ENCODE results near the gene CCDC188. TPM values are rescaled to one million over a fixed set of nuclear protein-coding genes. Genes with fewer than 3 reads are reported as not detected.

Gene CCDC188
- total RNA-seq, 1 experiment from 2014 or later, result not detected

- TF ChIP-seq, protein P1, sequence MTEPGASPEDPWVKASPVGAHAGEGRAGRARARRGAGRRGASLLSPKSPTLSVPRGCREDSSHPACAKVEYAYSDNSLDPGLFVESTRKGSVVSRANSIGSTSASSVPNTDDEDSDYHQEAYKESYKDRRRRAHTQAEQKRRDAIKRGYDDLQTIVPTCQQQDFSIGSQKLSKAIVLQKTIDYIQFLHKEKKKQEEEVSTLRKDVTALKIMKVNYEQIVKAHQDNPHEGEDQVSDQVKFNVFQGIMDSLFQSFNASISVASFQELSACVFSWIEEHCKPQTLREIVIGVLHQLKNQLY (CRISPR knock-in tag; IDR thresholded peaks at IDR 0.05), result no peak
Observed at GRCh38 chr22:20126284-20127029, 24.4 kb downstream of the CCDC188 start (continued).

- POLR2A ChIA-PET, result interaction anchor here (1.4 kb wide), 1 partner anchor 9 kb away, joined by 5 read pairs; the partner anchor contains the start of gene TRMT2A
- no peaks in the 10 kb centered on the region for H3K27me3 Mint-ChIP-seq (ENCODE audit: low read depth)
- no peak for TF ChIP-seq ELF4 (CRISPR knock-in tag; IDR thresholded peaks at IDR 0.05; ENCODE audit: low read depth)
- no peak for TF ChIP-seq ZNF396 (CRISPR knock-in tag; IDR thresholded peaks at IDR 0.05; ENCODE audit: borderline replicate concordance)
- TF ChIP-seq, protein P1 (CRISPR knock-in tag; IDR thresholded peaks at IDR 0.05), result no peak
- no peak for TF ChIP-seq TCF7 (CRISPR knock-in tag; IDR thresholded peaks at IDR 0.05; ENCODE audit: low read depth)
- TF ChIP-seq ATF3 (CRISPR knock-in tag; conservative IDR thresholded peaks at IDR 0.05), result 0 out of 2 replicates have a peak, but pooled peaks have one; percentile 29
- no peak overlapping the region for H3K4me3 Mint-ChIP-seq
- DNase-seq (ENCODE audit: low spot score) (no peak), ATAC-seq (no peak)
- no peaks in the 10 kb centered on the region for H3K4me1 Mint-ChIP-seq
- CTCF ChIA-PET, result interaction anchor here (0.7 kb wide), 1 partner anchor 32 kb away, joined by 3 read pairs; no protein-coding TSS in a partner anchor
- peaks cover 54% of the 10 kb centered on the region for H3K36me3 Mint-ChIP-seq
- H3K9me3 Mint-ChIP-seq, result no peaks in the 10 kb centered on the region
- peak overlapping the region; percentile 49 for H3K27ac Mint-ChIP-seq
Observed at GRCh38 chr22:20125201-20126174, 25.4 kb downstream of the CCDC188 start.

DNA sequence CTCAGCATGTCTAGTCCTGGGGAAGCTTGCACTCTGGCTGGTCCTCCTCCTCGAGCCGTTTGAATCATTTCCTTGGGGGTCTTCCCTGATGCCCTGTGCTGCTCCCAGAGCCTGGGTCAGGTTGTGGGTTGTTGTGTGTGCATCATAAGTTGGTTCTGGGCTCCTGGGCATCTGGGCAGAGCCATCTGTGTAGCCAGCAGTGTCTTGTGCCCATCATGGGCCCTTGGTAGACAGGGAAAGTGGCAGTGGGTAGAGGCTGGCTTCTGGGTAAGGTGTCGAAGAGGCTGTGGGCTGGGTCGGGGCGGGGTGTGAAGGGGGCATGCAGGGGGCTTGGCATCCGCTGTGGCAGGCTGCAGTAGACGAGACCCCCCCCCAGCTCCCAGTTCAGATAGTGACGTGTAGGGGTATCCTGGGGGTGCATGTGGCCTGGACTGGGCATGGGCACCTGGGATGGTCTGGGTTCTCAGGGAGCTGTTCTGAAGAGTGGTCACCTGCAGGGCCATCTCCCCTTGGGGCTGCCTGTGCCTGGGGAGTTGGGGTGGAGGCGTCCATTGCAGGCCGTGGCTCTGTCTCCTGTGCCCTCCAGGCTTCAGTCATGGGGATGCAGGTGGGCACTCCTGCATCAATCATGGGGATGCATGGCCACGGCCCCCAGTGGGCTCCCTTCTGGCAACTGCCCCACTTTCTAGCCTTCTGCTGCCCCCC, 26.6 kb downstream of the CCDC188 start:
- Mint-ChIP-seq H3K9me3 (no peaks in the 10 kb centered on the region), H3K36me3 (peaks cover 66% of the 10 kb centered on the region), H3K27ac (no peak overlapping the region), H3K4me1 (peaks cover 7% of the 10 kb centered on the region), H3K4me3 (no peak overlapping the region), H3K27me3 (ENCODE audit: low read depth) (no peaks in the 10 kb centered on the region)
- no peak for ATAC-seq
- DNase-seq (ENCODE audit: low spot score), result no peak
- ChIA-PET POLR2A (no interaction called here), CTCF (no interaction called here)
- TF ChIP-seq ZMAT4 (CRISPR knock-in tag; IDR thresholded peaks at IDR 0.05), result no peak
- no peak for TF ChIP-seq TEAD4 (CRISPR knock-in tag; IDR thresholded peaks at IDR 0.05)
- TF ChIP-seq, protein P2, sequence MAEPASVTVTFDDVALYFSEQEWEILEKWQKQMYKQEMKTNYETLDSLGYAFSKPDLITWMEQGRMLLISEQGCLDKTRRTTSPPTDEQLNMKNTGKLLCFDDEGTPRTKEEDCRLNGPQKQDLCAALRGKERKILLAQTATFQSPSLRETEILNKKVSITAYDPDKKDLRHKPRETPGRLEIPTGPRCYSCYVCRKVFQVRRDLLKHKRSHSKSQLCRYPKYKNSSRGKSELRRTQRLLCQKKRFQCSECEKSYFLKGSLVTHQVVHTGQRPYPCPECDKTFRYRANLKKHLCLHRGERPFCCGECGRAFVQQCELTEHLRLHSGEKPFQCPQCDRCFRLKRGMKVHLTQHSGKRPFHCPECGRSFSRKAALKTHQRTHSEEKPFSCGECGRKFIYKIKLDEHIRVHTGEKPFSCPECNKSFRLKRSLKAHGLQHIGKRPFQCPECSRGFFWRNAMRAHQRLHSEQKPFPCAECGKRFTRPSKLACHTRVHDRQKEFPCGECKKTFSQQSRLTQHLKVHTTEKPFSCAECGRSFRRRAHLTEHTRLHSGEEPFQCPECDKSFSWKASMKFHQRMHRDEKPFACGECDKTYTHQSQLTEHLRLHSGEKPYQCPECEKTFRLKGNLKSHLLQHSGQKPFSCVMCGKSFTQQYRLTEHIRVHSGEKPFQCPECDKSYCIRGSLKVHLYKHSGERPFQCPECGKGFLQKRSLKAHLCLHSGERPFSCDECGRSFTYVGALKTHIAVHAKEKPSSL (CRISPR knock-in tag; conservative IDR thresholded peaks at IDR 0.05), result no peak
- TF ChIP-seq RORB (CRISPR knock-in tag; IDR thresholded peaks at IDR 0.05), result no peak
- no peak for TF ChIP-seq PREB (CRISPR knock-in tag; IDR thresholded peaks at IDR 0.05; ENCODE audit: borderline replicate concordance)
- no peak for TF ChIP-seq ZBTB43 (CRISPR knock-in tag; IDR thresholded peaks at IDR 0.05)
- no peak for TF ChIP-seq SOX15 (CRISPR knock-in tag; IDR thresholded peaks at IDR 0.05)
- no peak for TF ChIP-seq CDX4 (CRISPR knock-in tag; IDR thresholded peaks at IDR 0.05; ENCODE audit: borderline replicate concordance)
- no peak for TF ChIP-seq RELA (CRISPR knock-in tag; IDR thresholded peaks at IDR 0.05; ENCODE audit: borderline replicate concordance)
- TF ChIP-seq IRF2 (CRISPR knock-in tag; IDR thresholded peaks at IDR 0.05; ENCODE audit: borderline replicate concordance, low read depth), result no peak
- no peak for TF ChIP-seq ZNF671 (CRISPR knock-in tag; IDR thresholded peaks at IDR 0.05)
- TF ChIP-seq ZNF121 (CRISPR knock-in tag; IDR thresholded peaks at IDR 0.05), result no peak
- TF ChIP-seq NFATC4 (CRISPR knock-in tag; IDR thresholded peaks at IDR 0.05), result no peak
- no peak for TF ChIP-seq JUN (CRISPR knock-in tag; IDR thresholded peaks at IDR 0.05)
- TF ChIP-seq ZNF396 (CRISPR knock-in tag; IDR thresholded peaks at IDR 0.05; ENCODE audit: borderline replicate concordance), result no peak
- TF ChIP-seq CBFB (CRISPR knock-in tag; IDR thresholded peaks at IDR 0.05; ENCODE audit: low read depth), result no peak
- no peak for TF ChIP-seq SP1 (CRISPR knock-in tag; conservative IDR thresholded peaks at IDR 0.05)

Measured in WTC11 (cell line).